Right renal pelvis (tissue), 4 donors: ENCODE data around the gene SEC63. TPM values are rescaled to one million over a fixed set of nuclear protein-coding genes. Genes with fewer than 3 reads are reported as not detected.
A peak's percentile ranks its signal among the peaks of the same experiment; 100 is the strongest.
"Not testable (repeated sequence)": the region's sequence is repeated elsewhere in the genome, so short reads cannot be mapped to it uniquely, and the experiment has no call there.

Experiments
- DNase-seq, 4 donors: peaks; one replicate each; pipeline ENCODE4 v3.0.0-alpha.2; 2013; ENCODE audit warnings: low read depth in 4 of 4, low spot score in 3 of 4, missing footprints in 1 of 4
- polyA plus RNA-seq, 4 donors: library from polyadenylated mRNA; unstranded; fragments of 120-200 nt; gene quantifications; one replicate each; pipeline ENCODE4 v1.2.1, GENCODE V29; 2013; ENCODE audit not compliant: insufficient read length in 4 of 4

Gene SEC63
- polyA plus RNA-seq, 4 donors = 94.3 to 143 (median 141) TPM

DNA sequence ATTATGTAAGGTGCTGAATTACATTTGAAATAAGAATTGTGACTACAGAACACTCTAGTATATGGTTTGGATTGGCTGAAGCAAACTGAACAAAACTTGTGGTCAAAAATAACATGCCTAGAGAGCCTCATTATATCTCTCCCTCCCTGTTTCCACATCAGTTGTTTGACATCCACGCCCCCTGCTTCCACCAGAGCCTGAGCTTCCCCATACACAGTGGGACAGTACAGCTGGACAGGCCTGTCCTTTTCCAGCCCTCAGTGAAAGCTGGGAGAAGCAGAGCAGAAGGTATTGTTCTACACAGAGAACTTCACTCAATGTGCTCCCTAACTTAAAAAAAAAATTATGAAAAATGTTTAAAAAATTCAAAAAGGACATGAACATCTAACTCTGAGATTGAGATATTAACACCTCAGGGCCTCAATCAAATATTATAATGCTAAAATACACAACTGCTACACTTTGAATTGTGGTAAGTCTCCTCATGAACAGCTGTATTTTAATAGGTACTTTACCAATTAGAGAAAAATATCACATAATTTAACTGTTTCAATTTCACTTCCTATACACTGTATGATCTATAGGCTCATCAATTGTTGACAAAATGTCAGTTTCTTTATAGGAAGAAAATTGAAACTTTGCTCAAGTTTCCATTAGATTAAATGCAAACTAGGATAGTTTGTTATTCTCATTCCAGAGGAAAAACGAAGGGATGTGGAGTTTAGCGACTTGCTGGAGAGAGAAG is 89.0 kb downstream of the SEC63 start:
- no peak for DNase-seq

- DNase-seq = no peak
Measured at GRCh38 chr6:107867302-107867615, 90.7 kb downstream of the SEC63 start.

DNA sequence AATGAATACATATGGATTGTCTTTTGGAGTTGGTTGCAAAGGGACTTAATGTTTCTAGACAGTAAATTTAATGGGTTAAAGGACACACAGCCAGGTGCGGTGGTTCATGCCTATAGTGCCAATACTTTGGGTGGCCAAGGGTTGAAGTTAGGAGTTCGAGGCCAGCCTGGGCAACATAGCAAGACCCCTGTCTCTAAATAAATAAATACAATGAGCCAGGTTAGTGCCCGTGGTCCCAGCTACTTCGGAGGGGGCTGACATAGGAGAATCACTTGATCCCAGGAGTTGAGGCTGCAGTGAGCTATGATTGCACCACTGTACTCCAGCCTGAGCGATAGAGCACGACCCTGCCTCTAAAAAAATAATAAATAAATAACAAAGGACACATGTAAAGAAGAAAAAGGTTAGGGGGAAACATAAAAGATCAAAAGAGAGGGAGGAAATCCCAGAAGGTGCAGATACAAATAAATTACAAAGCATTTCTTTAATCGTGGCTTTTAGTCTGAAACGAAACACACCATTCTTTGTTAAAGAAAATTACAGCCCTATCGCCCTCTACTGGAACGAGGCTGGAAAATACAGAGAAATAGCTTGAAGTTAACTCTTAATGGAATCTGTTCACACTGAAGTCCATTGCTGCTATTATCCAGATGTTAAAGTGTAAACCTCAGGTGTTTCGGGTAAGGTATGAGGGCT is 91.3 kb downstream of the SEC63 start:
- DNase-seq = peak; percentile 25 to 57 (median 48)

DNA sequence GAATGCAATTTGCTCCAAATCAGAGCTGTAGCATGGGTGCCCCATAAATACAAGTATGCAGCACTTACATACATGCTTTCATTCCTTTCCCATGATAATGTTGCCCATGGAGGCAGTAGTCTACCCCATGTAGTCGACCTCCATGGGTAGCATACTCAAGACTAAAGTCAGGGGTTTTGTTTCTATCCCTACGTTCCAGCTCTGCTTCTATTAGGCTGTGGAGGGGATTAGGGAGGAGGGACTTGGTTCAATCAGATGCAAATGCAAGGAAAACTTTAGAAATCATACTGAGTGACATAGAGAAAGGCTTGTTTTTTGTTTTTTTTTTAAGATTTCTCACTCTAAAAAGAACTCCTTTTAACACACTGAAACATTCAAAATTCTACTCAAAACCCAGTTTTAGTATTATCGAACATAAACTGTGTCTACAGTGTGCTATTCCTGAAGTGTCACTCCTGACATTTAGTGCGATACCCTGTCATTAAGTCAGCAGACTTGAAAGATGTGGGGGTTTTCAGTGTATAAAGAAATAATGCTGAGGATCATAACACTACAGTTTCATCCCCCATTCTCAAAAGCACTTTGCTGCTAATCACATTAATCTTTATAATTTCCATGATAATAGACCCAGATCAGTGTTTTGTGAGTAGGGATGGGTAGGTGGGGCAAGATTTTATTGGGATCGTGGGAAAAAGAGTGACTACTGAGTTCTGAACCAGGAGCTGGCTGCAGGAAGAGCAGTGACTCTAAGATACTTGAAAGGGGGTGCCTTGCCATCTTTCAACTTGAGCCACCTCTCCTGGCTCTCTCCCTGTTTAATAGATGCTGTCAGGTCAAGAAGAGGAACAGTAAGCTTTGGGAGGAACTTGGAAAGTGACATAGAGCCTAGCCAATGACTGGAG is 93.5 kb downstream of the SEC63 start:
- no peak for DNase-seq

GRCh38 chr6:107862383-107862782 is 95.6 kb downstream of the SEC63 start:
- DNase-seq = no peak

DNA sequence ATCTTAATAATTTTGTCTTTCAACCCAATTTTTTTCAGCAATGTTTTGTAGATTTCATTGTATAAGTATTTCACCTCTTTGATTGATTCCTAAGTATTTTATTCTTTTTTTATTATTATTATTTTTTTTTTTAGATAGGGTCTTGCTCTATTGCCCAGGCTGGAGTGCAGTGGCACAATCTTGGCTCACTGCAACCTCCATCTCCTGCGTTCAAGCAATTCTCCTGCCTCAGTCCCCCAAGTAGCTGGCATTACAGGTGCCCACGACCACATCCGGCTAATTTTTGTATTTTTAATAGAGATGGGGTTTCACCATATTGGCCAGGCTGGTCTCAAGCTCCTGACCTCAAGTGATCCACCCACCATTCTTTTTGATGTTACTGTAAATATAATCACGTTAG is 97.0 kb downstream of the SEC63 start:
- DNase-seq = not testable (repeated sequence)

GRCh38 chr6:107860144-107860543 is 97.9 kb downstream of the SEC63 start:
- not testable (repeated sequence) for DNase-seq

GRCh38 chr6:107853230-107853629 is 104.8 kb downstream of the SEC63 start:
- DNase-seq = no peak

GRCh38 chr6:107849325-107849724 is 108.7 kb downstream of the SEC63 start:
- DNase-seq = no peak

- DNase-seq = peak; percentile 76 to 84 (median 80)
Measured at GRCh38 chr6:107847844-107848802, 109.9 kb downstream of the SEC63 start.

DNA sequence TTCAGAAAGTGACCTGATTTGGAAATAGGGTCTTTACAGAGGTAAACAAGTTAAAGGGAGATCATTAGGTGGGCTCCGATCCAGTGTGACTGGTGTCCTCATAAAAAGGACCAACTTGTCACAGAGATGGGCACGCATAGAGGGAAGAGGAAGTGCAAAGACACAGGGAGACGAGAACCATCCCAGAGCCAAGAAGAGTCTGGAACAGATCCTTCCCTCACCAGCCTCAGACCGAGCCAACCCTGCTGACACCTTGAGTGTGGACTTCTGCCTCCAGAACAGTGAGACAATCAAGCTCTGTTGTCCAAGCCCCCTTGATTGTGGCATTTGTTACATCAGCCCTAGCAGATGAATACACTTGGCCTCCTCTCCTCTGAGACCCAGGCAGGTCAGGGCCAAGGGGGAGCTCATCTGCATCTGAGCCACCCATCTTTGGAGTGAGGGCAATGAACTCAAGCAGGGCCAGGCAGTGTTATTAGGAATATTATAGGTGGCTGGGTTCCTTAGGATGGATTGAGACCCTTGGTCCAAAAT is 111.7 kb downstream of the SEC63 start:
- DNase-seq = no peak

DNA sequence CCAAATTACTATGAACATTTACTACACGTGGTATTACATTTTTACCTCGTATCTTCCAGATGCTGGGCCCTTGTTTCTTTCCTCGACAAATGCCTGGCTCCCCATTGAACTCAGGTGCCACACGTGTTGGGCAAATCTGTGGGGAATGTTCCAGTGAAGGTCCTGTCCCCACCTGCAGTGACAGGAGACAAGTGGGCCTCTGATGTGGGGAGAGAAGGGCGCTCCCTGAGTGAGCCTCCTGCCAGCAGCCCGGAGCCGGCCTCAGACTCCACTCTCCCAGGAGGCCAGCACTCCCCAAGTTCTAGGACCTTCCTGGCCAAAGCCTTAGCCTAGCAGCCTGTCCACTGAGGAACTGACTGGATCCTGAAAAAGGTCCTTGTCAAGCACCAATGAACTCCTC is 112.2 kb downstream of the SEC63 start:
- DNase-seq = no peak

DNA sequence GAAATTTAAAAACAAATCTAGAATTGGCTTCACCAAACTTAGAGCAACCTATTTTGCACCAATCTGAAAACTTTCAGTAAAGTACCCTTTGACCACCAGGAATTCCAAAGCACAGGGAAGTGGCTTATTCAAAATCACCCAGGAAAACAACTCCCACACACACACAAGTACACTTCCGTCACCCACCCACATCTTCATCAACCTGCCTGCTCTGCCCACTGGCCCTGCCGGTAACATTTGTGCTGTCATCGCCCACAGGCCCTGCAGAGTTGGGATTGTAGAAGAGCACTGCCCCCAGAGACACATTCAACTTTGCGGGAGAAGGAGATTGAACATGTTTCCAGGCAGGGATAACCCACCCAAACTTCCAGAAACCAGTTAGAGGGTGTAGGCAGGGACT is 114.6 kb downstream of the SEC63 start:
- no peak for DNase-seq

GRCh38 chr6:107841275-107841670 is 116.7 kb downstream of the SEC63 start:
- no peak for DNase-seq

DNA sequence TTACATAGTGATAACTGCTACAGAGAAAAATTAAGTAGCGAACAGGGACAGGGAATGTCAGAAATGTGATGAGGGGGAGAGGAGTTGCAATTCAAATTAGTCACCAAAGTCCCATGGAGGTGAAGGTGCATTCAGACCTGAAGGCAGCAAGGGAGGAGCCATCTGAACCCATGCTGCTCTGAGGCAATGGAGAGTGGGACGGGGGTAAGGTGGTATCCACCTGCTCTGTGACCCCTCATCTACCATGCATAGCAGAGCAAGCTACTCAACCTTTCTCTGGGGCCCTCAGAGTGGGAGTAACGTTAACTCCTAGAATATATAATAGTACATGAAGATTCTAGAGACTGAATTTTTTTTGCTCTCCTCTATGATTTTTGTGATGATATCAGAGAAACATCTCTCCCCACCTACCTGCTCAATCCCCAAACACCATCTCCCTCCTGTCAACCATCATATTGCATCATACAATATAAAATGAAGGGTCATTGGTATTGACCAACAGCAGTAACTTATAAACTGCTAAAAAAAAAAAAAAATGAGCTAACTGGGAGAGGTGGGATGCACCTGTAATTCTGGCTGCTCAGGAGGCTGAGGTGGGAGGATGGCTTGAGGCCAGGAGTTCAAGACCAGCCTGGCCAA is 117.3 kb downstream of the SEC63 start:
- no peak for DNase-seq

DNA sequence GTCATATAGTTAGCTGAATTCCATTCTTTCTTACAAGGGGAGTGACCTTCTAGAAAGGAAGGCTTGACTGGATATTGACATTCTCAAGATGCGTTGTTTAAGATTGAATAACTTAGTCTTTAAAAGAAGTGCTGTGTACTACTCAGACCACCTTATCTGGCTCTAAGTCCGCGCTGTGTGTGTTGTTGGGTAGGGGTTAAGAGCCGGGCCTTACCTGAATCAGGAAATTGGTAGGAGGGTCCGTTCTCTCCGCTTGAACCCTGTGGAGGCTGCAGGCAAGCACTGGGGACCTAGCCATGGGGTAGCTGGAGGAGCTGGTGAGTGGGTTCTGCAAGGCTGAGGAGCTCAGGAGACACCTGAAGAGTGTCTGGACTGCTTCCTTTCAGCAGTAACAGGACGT is 124.9 kb downstream of the SEC63 start:
- no peak for DNase-seq

GRCh38 chr6:107832151-107833056 is 125.6 kb downstream of the SEC63 start:
- no peak for DNase-seq

DNA sequence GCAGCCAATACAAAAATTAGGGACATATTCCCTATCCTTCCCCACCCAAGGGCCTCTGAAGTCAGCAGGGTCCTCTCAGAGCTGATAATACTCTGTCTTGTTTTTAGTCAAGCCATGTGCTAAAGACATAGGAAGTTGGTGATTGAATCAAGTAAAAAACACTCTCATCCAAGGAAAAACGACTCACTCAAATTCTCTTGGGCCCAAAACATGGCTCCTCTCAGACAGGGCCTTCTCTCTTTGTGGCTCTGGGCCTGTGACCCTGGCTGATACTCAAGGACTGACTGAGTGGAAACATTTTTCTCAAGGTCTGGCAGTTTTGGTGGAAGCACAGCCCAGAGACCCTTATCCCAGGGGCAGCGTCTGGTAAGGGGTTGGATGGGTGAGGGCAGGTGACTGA is 127.9 kb downstream of the SEC63 start:
- DNase-seq = no peak
